GM12891 (cell line): ENCODE results near the gene NFATC1.

ENCODE experiments used
- POLR2A ChIP-seq: IDR thresholded peaks from 2 replicates; pipeline ENCODE4 v1.6.1; 2011; ENCODE audit warnings: low read depth, low read length, control low read depth
- POLR2AphosphoS5 ChIP-seq: IDR thresholded peaks from 2 replicates; pipeline ENCODE4 v1.6.1; 2011; ENCODE audit warnings: low read depth, low read length, control low read depth
- POU2F2 ChIP-seq: IDR thresholded peaks from 2 replicates; pipeline ENCODE4 v1.6.1; 2011; ENCODE audit warnings: low read depth, mild to moderate bottlenecking, control low read depth, low read length, moderate library complexity

- TF ChIP-seq POLR2AphosphoS5 (no peak), POLR2A (no peak), POU2F2 (no peak)
Observed at GRCh38 chr18:79459946-79460480, 64.3 kb downstream of the NFATC1 start.
